Esophagus mucosa (tissue), 1 donor: ENCODE data around the gene PIN4. TPM values are rescaled to one million over a fixed set of nuclear protein-coding genes. Genes with fewer than 3 reads are reported as not detected.
"Not testable (repeated sequence)": the region's sequence is repeated elsewhere in the genome, so short reads cannot be mapped to it uniquely, and the experiment has no call there.

Experiments used
- ATAC-seq: fragments of 200-7000 bp; cut with Tn5 transposase; one replicate; pipeline ENCODE4 v1.9.1; 2020
- total RNA-seq: library from RNA; stranded (reverse); gene quantifications from one replicate; pipeline ENCODE4 v1.2.4, GENCODE V29; 2023
- donor health status: DM: yes; HTN: yes; CAD: no.

PIN4 gene
- 7.1 TPM for total RNA-seq

- ATAC-seq: peak; percentile 98
Measured at GRCh38 chrX:72181178-72182125, at the start of gene PIN4. PIN4 (plus strand) TSS chrX:72181757; CDS start chrX:72181786, 29 bp downstream.

GRCh38 chrX:72132456-72132855 is 49.1 kb upstream of the PIN4 start:
- no peak for ATAC-seq

GRCh38 chrX:72133851-72134546 is 47.6 kb upstream of the PIN4 start:
- no peak for ATAC-seq

- ATAC-seq: no peak
Measured at GRCh38 chrX:72137846-72138495, 43.6 kb upstream of the PIN4 start.

- ATAC-seq: no peak
Measured at GRCh38 chrX:72139538-72139937, 42.0 kb upstream of the PIN4 start.

GRCh38 chrX:72141372-72142004 is 40.1 kb upstream of the PIN4 start:
- no peak for ATAC-seq

- ATAC-seq: no peak
Measured at GRCh38 chrX:72142094-72142793, 39.3 kb upstream of the PIN4 start.

GRCh38 chrX:72142794-72143608 is 38.6 kb upstream of the PIN4 start:
- no peak for ATAC-seq

GRCh38 chrX:72143609-72143907 is 38.0 kb upstream of the PIN4 start:
- no peak for ATAC-seq

GRCh38 chrX:72145181-72145580 is 36.4 kb upstream of the PIN4 start:
- ATAC-seq: no peak

- no peak for ATAC-seq
Measured at GRCh38 chrX:72146527-72146926, 35.0 kb upstream of the PIN4 start.

GRCh38 chrX:72158773-72159172 is 22.8 kb upstream of the PIN4 start:
- no peak for ATAC-seq

- ATAC-seq: no peak
Measured at GRCh38 chrX:72159769-72160168, 21.8 kb upstream of the PIN4 start.

GRCh38 chrX:72165551-72165950 is 16.0 kb upstream of the PIN4 start:
- ATAC-seq: no peak

- no peak for ATAC-seq
Measured at GRCh38 chrX:72169008-72169728, 12.4 kb upstream of the PIN4 start.

GRCh38 chrX:72176289-72176688 is 5.3 kb upstream of the PIN4 start:
- ATAC-seq: not testable (repeated sequence)

GRCh38 chrX:72176981-72177380 is 4.6 kb upstream of the PIN4 start:
- no peak for ATAC-seq

GRCh38 chrX:72180539-72180938 is 1.0 kb upstream of the PIN4 start:
- no peak for ATAC-seq

GRCh38 chrX:72182924-72183323 is 1.4 kb downstream of the PIN4 start:
- ATAC-seq: no peak

- no peak for ATAC-seq
Measured at GRCh38 chrX:72201836-72202536, 20.4 kb downstream of the PIN4 start.
